Medulla oblongata (tissue), 1 donor: ENCODE results near the gene SEC14L5.

Source experiments
- DNase-seq: peaks from one replicate; pipeline ENCODE4 v3.0.0-alpha.2; 2015; ENCODE audit errors: extremely low spot score

SEC14L5 gene

DNA sequence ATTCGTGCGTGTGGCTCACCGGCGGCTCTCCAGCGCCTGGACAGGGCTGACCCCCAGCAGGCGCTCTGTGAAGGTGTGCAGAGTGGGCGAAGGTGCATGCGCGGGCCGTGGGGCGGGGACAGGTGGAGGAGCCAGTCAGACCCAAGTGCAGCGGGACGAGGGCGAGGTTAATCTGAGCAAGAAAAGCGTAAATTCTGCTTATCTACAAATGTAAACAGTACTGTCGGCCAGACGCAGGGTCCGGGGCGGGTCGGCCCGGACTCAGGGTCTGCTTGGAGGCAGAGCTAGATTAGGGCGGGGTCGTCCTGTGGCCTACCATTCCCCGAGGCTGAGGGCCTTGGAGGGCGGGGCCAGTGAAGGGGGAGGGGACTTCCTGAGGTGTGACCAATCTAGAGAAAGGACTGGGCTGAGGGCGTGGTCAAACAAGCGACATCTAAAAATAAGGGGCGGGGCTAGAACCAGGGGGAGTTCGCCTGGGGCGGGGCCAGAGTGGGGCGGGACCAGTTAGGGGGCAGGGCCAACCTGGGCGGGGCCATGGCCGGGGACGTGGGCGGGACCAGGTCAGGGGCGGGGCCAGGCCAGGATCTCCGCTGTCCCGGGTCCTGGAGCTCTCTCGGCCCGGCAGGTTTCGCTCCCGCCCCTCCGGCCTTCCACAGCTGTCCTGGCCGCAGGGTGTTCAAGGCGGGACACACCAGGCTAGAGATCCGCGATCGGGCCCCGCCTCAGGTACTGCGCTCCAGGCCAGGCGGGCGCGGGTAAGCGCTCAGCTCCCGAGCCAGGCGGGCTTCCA is at the start of gene SEC14L5:
TSS of gene SEC14L5 (plus strand) at position 611 of the 790 bp plus-strand sequence. CDS start 994 bp downstream, outside the sequence.
- peak; percentile 99 for DNase-seq

DNA sequence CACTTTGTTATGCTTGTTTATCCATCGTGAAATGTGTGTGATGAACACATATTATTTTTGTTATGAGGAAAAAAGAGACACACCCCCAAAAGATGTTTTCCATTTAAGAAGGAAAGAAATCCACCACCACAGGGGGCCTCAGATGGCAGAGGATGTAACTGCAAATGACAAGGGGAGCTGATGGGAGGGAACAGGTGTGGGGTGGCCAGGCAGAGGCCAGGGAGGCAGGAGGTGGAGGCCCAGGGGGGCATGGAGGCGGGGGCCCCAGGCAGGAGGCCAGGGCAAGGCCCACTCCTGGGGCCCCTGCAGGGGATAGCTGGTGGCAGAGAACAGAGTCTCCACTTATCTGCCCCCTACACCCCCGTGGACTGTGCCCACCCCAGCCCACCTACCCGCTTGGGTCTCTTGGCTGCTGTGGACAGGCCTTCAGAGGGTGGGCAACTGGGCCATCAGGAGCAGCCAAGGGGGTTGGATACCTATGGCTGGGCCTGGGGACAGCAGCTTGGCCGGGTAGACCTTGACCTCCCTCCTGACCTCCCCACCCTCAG is 49.2 kb upstream of the SEC14L5 start:
- DNase-seq = no peak

DNA sequence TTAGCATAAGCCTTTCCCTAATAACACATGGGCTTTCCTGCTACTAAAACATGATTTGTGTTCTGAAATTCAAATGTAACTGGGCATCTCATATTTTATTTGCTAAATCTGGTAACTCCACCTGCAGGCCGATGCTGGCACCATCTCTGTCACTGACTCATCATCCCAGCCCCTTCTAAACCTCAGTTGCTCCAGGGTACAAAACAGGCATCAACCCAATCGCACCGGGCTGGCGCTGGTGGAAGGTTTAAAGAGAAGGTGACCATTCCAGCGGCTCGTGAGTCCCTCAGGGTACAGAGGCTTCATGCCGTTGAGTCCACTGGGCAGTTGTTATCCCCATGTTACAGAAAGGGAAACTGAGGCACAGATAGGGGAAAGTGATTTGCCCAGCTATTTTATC is 48.3 kb upstream of the SEC14L5 start:
- DNase-seq = no peak

DNA sequence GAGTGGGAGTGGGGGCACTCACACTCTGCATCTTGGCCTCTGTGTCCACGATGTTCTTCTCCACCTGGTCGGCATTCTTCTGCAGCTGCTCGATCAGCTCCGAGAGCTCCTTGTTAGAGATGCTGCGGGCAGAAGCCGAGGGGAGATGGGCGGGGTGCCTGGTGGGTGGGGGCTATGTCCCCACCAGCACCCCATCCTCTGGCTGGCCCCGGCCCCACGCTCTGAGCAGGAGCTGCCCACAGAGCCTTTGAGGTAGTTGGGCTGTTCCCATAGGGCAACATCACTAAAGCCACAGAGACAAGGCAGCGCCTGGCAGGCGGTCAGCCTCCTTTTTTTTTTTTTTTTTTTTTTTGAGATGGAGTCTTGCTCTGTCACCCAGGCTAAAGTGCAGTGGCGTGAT is 47.3 kb upstream of the SEC14L5 start:
- DNase-seq = no peak

- no peak for DNase-seq
Observed at GRCh38 chr16:4911970-4912386, 46.2 kb upstream of the SEC14L5 start.

- no peak for DNase-seq
Observed at GRCh38 chr16:4913130-4913773, 44.9 kb upstream of the SEC14L5 start.

- DNase-seq = no peak
Observed at GRCh38 chr16:4913774-4914525, 44.2 kb upstream of the SEC14L5 start.

GRCh38 chr16:4914528-4915225 is 43.5 kb upstream of the SEC14L5 start:
- DNase-seq = no peak

DNA sequence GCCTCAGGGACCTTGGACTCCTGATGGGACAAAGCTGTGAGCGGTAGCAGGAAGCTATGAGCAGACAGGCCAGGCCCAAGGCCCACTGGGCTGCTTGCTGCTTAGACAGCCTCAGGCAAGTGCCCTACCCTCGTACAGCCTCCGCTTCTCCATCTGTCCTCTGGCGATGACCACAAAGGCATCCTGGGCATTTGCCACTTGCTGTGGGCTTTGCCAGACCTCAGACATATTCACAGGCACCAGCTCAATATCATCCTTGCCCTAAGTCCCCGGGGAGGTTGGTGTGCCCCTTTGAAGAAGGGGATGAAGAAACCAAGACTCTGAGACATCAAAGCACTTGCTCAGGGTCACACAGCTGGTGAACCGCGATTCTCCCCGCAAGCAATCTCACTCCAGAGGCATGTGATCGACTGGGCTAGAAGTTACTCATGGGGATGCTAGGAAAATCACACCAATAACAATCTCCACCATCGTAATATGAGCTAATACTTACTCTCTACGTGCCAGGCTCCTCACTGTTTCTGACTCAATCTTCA is 42.8 kb upstream of the SEC14L5 start:
- DNase-seq = no peak

DNA sequence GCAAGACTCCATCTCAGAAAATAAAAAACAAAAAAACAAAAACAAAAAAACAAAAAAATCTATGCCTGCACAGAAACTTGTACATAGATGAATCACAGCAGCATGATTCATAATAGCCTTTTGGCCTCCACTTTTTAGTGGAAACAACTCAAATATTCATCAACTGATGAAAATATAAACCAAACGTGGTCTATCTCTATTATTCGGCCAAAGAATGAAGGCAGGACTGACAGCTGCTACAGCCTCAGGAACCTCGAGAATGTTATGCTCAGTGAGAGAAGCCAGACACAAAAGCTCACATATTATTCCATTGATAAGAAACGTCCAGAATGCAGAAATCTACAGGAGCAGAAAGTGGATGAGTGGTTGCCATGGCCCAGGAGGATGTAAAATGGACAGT is 41.0 kb upstream of the SEC14L5 start:
- DNase-seq = no peak

DNA sequence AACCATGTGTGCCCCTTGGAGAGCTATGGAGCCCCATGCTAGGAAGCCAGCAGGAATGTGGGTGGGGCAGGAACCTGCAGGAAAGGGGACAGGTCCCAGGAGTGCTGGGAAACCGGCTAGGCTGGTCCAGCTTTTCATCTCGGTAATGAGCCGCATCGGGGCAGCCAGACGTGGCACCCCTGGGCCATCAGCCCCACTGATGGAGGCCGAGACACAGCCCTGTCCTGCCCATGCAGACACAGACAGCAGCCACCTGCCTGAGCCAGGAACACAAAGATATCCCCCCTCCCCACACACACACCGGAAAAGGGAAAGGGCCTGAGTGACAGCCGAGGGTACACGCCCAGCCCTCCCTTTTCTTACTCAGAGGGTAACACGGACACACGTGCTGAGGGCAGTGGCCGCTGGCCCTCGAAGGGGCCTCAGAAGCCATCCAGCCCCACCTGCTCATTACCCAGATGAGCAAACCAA is 39.3 kb upstream of the SEC14L5 start:
- no peak for DNase-seq

DNA sequence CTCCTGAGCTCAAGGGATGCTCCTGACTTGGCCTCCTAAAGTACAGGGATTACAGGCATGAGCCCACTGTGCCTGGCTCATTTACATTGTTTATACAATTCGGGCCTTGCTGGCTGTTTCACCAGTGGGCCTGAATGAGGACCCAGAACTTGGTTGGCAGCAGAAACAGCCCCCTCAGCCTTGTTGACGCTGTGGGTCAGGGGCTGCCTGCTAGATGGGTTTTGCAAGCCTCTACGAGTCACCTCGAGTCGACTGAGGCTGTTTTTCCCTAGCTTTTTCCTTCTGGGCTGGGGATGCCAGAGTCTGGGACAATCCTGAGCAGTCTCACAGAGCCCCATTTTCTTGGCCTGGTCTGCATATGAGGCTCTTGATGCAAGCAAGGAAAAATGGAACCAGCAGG is 37.3 kb upstream of the SEC14L5 start:
- DNase-seq = no peak

- DNase-seq = no peak
Observed at GRCh38 chr16:4922721-4923342, 35.3 kb upstream of the SEC14L5 start.

- DNase-seq = no peak
Observed at GRCh38 chr16:4923853-4924252, 34.3 kb upstream of the SEC14L5 start.

DNA sequence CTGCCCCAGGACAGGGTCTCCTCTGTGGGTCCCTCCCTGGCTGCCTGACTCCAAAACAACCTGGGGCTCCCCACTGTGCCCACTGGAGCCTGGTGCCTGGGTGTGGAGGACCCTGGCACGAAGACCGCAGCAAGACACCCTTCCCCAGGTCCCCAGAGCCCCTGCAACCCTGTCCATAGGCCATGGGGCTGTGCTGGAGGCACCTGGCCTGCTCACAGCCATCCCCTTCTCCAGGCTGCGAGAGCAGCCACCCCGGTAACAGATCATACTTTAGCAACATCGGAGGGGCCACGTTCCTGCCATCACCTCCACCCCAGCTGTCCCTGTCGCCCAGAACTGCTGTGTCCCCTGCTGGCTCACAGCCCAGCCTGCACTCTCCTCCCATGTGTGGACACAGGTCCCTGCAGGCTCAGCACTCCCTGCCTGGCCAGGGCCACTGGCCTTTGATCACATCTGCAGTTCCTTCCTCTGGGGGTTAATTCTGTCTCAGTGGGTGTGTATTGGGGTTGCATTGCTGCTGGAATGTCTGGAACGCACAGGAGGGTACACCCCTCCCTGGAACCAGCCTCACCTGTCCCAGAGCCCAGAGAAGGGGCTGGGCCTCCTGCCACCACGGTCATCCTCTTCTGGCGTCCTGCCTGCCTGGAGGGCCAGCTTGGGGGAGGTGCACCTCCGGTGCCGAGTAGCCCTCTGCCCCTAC is 33.4 kb upstream of the SEC14L5 start:
- DNase-seq = no peak

- no peak for DNase-seq
Observed at GRCh38 chr16:4925293-4925607, 32.9 kb upstream of the SEC14L5 start.

DNA sequence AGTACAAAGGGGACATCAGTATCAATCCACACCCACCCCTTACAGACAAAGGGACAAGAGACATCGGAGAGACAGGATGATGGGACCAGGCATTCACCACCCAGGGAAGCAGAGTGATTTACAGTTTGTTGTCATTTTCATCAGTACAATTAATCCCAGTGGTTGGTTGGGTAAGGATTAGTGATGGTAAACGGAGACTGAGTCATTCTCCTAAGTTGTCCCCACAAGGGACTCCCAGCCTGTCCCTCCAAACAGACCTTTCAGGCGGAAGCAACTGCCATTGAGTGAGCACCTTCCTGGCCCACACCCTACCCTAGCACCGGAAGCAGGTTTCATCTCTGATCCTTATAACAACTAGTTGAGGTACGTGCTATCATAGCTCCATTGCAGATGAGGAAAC is 32.3 kb upstream of the SEC14L5 start:
- no peak for DNase-seq

- DNase-seq = no peak
Observed at GRCh38 chr16:4926928-4927327, 31.2 kb upstream of the SEC14L5 start.

DNA sequence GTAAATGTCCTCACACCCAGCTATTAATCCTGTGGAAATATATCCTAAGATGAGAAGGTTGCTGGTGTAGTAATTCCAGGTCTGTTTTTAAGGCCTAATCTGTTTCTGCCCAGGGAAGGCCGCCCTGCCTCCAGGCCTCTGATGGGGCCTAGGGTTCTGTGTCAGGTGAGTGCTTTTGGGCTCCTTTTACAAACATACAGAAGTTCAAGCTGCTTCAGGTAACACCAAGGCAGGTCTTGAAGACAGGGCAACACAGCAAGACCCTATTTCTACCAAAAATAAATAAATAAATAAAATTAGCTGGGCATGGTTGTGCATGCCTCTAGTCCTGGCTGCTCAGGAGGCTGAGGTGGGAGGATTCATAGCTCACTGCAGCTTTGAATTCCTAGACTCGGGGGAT is 30.5 kb upstream of the SEC14L5 start:
- no peak for DNase-seq

DNA sequence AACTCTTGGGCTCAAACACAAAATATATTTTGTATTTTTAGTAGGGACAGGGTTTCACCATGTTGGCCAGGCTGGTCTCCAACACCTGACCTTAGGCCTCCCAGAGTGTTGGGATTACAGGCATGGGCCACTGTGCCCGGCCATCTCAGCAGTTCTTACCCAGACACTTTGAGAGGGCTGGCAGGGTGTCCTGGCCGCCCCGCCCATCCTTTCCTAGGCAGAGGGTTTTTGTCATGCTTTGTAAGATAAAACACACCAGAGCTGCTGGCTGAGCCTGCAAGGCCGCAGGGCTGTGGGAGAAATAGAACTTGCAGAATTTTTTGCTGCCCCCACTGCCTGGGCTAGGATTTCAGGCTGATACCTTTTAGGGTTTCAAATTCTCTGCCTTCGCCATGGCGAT is 29.9 kb upstream of the SEC14L5 start:
- DNase-seq = no peak
